ENCODE data around the gene OCEL1.

- TF ChIP-seq CTCF (IDR thresholded peaks at IDR 0.05; ENCODE audit: low read depth, low read length, poor library complexity, severe bottlenecking) = no peak
- TF ChIP-seq EZH2phosphoT487 (IDR thresholded peaks at IDR 0.05; ENCODE audit: borderline replicate concordance, low read length) = no peak
These were observed 18.9 kb downstream of the OCEL1 start for GRCh38 chr19:17244618-17245534.

All from DOHH2 (cell line).